ENCODE results near the gene GDF7.
"Not testable (repeated sequence)": the region's sequence is repeated elsewhere in the genome, so short reads cannot be mapped to it uniquely, and the experiment has no call there.

GDF7 gene

DNA sequence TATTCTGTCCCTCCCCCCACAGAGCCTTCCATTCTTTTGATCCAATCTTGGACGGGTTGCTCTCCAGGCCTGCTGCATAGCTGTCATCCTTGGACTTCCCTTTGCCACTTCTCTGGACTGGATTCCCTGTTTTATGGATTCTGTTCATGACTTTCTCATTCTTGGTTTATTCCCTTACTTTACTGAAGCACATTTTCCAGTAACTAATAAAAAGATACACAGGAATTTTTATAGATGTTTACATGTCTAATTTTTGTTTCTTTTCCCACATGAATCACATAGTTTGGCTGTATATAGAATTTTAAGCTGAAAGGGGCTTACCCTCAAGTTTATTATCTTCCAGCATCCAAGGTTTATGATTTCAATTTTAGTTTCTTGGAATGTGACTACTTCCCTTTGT, 37.9 kb downstream of the GDF7 start:
- DNase-seq (ENCODE audit: low spot score): no peak

DNA sequence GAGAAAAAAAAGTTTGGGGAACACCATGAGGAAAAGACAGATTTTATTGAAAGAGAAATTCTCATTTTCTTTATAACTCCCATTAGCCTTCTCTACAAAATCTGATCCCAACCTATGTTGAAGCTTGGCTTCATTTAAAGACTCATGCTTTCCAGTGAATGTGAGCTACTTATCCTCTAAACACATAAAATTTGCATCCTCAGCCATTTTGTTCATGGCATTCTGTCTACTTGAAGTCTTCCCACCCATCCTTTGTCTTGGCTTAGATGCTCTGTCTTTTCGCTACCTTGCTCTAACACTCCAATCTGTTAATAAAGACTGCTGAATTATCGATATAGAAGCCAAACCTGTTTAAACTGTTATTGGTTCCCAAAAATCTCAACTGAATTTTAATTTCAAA, 39.3 kb downstream of the GDF7 start:
- DNase-seq (ENCODE audit: low spot score): no peak

DNA sequence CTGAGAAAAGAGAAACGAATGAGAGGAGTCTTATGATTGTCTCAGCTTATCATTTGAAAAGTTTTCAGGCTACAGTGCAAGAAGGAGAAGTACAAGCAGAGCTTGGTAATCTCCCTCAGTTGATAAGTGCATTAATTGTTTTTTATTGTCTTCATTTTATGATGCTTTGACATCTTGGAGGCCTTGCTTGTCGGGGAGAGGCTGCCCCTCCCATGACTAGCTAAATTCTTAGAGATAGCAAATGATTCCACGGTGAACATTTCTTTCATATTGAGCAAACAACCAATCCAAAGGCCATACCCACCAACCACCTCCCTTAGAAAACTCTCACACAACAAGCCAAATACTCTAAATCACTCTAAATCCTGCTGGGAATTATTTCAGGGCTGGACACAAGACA, 39.8 kb downstream of the GDF7 start:
- no peak for DNase-seq (ENCODE audit: low spot score)

DNA sequence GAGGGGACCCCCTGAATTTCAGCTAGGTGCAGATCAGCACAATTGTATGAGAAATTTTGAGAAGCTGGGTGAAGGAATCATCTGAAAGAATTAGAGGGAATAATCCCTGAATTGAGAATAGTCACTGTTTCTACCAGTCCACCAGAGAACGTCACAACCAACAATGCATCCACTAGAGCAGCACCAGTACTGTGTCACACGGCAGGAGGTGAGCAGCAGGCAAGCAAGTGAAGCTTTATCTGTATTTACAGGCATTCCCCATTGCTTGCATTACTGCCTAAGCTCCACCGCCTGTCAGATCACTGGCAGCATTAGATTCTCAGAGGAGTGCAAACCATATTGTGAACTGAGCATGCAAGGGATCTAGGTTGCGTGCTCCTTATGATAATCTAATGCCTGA, 40.7 kb downstream of the GDF7 start:
- no peak for DNase-seq (ENCODE audit: low spot score)

DNA sequence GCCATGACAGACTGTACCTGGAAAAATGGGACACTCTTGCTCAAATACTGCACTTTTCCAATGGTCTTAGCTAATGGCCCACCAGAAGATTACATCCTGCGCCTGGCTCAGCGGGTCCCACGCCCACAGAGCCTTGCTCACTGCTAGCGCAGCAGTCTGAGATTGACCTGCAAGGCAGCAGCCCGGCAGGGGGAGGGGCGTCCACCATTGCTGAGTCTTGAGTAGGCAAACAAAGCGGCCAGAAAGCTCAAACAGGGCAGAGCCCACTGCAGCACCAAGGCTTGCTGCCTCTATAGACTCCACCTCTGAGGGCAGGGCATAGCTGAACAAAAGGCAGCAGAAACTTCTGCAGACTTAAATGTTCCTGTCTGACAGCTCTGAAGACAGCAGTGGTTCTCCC, 44.7 kb downstream of the GDF7 start:
- not testable (repeated sequence) for DNase-seq (ENCODE audit: low spot score)

DNA sequence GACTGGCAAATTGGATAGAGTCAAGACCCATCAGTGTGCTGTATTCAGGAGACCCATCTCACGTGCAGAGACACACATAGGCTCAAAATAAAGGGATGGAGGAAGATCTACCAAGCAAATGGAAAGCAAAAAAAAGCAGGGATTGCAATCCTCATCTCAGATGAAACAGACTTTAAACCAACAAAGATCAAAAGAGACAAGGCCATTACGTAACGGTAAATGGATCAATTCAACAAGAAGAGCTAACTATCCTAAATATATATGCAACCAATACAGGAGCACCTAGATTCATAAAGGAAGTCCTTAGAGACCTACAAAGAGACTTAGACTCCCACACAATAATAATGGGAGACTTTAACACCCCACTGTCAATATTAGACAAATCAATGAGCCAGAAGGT, 46.6 kb downstream of the GDF7 start:
- DNase-seq (ENCODE audit: low spot score): not testable (repeated sequence)

DNA sequence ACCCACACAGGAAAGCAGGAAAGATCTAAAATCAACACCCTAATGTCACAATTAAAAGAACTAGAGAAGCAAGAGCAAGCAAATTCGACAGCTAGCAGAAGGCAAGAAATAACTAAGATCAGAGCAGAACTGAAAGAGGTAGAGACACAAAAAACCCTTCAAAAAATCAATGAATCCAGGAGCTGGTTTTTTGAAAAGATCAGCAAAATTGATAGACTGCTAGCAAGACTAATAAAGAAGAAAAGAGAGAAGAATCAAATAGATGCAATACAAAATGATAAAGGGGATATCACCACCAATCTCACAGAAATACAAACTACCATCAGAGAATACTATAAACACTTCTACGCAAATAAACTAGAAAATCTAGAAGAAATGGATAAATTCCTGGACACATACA, 47.5 kb downstream of the GDF7 start:
- not testable (repeated sequence) for DNase-seq (ENCODE audit: low spot score)

DNA sequence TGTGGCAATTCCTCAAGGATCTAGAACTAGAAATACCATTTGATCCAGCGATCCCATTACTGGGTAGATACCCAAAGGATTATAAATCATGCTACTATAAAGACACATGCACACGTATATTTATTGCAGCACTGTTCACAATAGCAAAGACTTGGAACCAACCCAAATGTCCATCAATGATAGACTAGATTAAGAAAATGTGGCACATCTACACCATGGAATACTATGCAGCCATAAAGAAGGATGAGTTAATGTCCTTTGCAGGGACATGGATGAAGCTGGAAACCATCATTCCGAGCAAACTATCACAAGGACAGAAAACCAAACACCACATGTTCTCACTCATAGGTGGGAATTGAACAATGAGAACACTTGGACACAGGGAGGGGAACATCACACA, 49.2 kb downstream of the GDF7 start:
- DNase-seq (ENCODE audit: low spot score): not testable (repeated sequence)

DNA sequence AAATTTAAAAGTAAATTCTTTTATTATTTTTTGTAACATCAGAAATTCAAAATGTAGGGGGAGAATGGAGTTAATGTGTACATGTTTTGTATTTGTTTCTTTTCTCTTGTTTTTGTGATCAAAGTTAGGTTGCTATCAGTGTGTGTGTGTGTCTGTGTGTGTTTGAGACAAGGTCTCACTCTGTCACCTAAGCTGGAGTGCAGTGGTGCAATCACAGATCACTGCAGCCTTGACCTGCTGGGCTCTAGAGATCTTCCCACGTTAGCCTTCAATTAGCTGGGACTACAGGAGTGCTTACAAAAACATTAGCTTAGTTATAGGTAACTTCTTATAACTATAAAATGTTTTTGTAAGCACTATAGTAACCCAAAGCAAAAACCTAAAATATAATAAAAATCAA, 50.7 kb downstream of the GDF7 start:
- no peak for DNase-seq (ENCODE audit: low spot score)

DNA sequence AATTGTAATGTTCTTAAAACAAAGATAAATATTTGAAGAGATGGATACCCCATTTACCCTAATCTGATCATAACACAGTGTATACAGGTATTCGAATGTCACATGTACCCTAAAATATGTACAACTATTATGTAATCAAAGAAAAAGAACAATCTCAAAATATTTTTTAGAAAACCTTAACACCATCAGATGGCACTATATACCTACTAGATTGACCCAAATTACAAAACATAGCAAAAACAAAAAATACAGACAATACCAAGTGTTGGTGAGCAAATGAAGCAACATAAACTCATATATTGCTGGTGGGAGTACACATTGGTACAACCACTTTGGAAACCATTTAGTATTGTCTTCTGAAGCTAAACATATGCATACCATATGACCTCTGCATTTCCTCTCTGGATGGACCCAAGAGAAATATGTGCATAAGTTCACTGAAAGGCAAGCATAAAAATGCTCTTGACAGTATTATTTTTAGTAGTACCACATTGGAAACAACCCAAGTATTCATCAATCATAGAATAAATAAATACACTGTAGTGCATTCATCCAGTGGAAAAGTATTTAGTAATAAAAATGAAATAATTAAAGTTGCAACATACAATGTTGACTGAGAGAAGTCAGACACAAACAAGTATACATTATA, 55.8 kb downstream of the GDF7 start:
- DNase-seq (ENCODE audit: low spot score): no peak

DNA sequence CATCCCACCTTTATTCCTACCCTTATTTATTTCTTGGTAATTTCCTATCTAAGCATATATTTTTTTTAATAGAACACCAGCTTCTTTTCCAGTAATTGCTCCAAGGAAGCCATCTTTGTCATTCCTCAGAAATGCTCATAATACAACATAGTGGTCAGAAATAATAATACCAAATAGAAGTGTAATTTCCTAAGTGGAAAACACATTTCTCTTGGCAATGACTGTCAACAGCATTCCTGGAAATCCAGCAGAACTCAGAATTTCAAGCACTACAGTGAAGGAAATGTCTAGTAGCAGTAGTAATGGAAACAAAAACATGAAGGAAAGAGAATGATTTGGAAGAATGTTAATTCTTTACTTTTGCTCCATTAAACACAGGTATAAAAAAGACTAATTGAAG, 56.6 kb downstream of the GDF7 start:
- DNase-seq (ENCODE audit: low spot score): no peak

DNA sequence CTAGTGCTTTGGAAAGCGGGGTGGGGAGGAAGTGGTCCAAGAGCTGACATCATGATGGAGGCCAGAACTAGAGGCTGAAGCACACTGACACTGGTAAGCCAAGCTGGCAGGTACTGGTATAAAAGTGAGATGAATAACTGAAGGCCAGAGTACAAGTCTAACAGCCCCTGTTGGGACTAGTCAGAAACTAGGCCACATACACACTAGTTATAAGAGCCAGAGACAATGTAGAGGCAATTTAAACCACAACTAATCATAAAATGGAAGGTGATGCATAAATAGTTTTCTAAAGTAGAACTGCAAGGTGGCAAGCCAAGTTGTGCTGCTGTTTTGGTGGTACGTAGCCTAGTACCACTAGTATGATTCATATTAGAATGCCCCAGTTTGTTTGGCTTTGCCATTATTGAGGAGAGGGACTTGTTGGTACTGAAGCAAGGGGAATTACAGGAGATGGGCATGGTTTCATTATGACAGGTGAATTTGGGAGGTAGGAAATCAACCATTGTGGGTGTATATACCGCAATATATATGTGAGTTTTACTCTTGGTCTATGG, 57.6 kb downstream of the GDF7 start:
- DNase-seq (ENCODE audit: low spot score): no peak

DNA sequence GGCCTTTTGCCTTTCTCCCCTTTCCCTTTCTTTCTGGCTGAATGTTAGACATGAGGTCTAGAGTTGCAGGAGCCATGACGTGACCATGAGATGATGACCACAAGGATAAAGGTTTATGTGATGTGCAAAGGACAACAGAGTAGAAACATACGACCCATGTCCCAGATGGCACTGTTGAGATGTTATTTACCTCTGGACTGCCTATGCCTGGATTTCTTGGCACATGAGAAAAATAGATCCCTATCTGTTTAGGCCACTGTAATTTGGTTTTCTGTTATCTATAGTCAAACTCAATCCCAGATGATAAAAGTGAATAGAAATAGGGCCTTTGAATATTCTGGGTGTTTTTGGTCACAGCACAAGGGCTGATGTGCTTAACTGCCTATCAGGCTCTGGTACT, 58.8 kb downstream of the GDF7 start:
- DNase-seq (ENCODE audit: low spot score): no peak

DNA sequence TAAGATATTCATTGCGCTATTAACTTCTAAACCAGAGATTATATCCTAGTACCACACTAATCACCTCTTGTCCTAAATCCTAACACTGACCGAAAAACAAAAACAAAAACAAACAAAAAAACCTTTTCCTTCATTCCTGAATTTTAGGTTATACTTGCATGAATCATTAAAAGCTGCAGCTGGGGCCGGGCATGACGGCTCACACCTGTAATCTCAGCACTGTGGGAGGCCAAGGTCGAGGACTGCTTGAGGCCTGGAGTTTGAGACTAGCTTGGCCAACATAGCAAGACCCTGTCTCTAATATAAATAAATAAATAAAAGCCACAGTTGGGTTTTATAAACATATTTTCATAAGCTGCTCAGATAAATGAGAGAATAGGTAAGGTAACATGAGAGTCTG, 60.0 kb downstream of the GDF7 start:
- no peak for DNase-seq (ENCODE audit: low spot score)

DNA sequence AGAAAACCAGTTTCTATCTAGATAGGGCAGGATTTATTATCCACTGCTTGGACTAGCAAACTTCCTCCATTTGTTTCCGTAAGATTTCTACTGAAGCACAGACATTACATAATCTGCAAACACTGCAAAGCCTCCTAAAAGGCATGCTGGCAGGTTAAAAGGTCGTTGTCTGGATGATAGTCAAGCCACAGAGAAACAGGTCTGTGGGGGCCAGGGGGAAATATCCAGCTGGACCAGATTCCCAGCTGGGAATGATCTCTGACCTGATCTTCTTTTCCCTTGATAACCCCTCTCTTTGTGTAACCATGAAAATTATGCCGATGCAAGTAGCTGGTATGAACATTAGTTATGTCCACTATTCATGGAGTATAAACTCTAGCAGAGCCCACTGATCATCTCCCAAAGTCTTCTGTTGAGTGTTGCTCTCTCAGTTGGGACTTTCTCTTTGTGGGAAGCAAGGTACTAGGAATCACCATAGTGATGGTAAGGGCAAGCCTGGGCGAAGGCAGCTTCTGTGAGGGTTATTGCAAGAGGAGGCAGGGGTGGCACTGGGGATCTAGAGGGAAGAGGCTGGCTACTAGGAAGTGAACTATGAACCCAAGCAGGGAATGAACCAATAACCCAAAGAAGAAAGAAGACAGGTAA, 61.3 kb downstream of the GDF7 start:
- DNase-seq (ENCODE audit: low spot score): no peak

All from CD4-positive, alpha-beta T cell treated with Interleukin-15 for 4 hours (primary cell).